Left ventricle myocardium superior (tissue), 1 donor: Measurements from ENCODE around the gene BRIP1. TPM values are rescaled to one million over a fixed set of nuclear protein-coding genes. Genes with fewer than 3 reads are reported as not detected.
"Not testable (repeated sequence)": the region's sequence is repeated elsewhere in the genome, so short reads cannot be mapped to it uniquely, and the experiment has no call there.

Source experiments
- ATAC-seq: fragments of 200-7000 bp; cut with Tn5 transposase; one replicate; pipeline ENCODE4 v1.9.1; 2020; ENCODE audit warnings: mild to moderate bottlenecking, moderate library complexity
- DNase-seq: peaks from one replicate; pipeline ENCODE4 v3.0.0-alpha.2; 2020
- intact Hi-C: fragments of 100-400 bp; cut with micrococcal nuclease; formaldehyde crosslinking; loops from one replicate; pipeline ENCODE4 v1.11.0; 2022
- total RNA-seq: library from RNA; stranded (reverse); fragmentation: NEBNext Ultra II Directional; extraction: Animal tissue kit (Norgen Biotek cat#: 25700); gene quantifications from one replicate; pipeline ENCODE4 v1.2.1, GENCODE V29; 2021
- donor health status: DM: no; HTN: yes; CAD: no; lungs with severe emphysema.

Gene BRIP1
- total RNA-seq, 1 donor from 2014 or later: 0.35 TPM

DNA sequence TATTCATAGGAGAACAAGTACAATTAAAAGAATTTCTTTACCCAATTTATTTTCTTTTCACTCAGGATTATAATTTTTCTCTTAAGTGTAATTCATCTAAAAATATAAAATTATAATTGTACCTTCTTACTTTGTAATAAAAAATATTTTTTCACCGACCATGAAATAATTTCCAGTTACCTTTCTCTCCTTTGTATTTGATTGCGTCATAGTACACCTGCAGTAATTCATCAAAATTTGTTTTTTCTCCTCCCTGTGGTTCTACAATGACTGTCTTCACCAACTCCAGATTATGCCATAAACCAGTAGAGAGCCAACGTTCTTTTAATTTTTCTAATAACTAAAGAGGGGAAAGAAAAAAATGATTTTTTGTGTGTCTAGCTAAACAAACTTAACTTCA lies 119.1 kb downstream of the BRIP1 start:
- ATAC-seq: no peak
- intact Hi-C loops: no loop called here
- DNase-seq: no peak

DNA sequence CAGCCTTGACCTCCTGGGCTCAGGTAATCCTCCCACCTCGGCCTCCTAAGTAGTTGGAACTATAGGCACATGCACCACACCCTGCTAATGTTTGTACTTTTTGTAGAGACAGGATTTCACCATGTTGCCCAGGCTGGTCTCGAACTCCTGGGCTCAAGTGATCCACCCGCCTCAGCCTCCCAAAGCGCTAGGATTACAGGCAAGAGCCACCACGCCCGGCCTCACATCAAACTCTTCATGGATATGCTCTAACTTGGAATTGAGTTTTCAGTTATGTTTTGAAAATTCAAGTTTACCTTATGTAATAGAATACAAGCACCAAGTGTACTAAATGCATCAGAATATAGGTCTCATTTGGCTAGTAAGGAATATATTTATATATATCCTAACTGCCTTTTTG lies 119.6 kb downstream of the BRIP1 start:
- no peak for ATAC-seq
- intact Hi-C loops: no loop called here

DNA sequence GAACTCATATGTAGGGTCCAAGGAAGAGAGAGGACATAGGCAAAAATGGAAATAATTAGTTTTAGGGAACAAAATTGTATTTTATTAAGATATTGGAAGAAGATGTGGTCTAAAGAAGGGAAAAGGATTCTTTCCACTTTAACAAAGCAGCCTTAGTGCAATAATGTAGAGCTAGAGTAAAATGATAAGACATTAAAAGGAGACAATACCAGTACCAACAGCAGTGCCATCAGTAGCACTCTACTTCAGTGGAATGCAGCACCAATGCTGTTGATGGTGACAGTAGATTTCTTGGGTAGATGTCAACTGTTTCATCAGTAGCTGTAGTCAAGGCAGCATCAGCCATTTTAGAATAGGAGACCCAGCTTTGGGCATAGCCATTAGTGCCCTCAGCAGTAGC lies 124.3 kb downstream of the BRIP1 start:
- intact Hi-C loops: no loop called here
- ATAC-seq (no peak), DNase-seq (no peak)

More for the DNA sequence above, 119.6 kb downstream of the BRIP1 start:
- DNase-seq: no peak

DNA sequence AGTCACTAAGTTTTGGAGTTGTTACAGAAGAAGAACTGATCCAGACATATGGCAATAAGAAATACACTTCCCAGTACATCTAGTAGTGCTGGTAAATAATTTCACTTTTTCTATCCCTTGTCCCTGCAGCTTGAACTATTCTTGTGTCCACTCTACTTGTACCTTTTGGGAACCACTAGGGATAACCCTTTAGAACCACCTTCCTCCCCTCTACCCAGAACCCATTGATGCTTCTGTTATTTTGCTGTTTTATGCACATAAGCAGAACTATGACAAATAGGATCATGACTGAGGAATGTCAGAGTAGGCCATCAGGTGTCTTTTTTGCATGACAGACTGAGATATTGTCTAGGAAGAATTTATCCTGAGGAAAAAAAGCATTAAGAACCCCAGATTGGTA lies 125.1 kb downstream of the BRIP1 start:
- ATAC-seq: no peak
- intact Hi-C loops: no loop called here

DNA sequence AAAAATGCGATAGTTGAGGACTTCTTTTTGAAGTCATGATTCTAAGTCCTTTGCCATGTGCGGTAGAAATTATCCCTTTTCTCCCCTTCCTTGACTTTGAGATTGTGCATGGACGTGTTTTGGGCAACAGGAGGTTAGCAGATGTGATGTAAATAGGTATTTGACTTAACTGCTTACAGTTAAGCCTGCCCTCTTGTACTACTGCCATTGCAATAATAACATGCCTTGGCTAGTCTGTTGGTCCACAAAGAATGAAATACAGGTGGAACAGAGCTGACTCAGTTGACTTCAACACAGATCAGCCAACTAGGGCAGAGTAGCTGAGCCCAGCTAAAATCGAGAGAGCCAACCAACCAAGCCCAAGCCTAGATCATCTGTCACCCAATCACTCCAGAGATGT lies 125.5 kb downstream of the BRIP1 start:
- intact Hi-C loops: no loop called here
- no peak for ATAC-seq

More for the DNA sequence above, 125.1 kb downstream of the BRIP1 start:
- DNase-seq: no peak

DNA sequence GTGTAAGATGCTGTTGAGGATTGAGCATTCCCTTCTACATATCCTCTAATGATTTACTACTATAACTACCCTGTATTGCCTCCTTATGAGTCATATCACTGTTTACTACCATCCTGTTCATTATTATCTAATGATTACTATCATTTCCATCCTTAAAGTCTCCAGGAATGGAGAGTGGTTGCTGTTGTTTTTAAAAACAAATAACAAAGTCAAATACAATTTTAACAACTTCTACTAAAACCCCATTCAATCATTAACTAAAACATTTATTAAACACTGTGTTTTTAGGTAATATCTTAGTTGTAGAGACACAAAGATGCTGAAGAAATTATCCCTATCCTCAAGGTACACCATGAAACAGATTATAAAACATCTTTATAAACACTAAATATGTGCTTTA lies 126.9 kb downstream of the BRIP1 start:
- ATAC-seq (no peak), DNase-seq (no peak)
- intact Hi-C loops: no loop called here

More for the DNA sequence above, 125.5 kb downstream of the BRIP1 start:
- no peak for DNase-seq

DNA sequence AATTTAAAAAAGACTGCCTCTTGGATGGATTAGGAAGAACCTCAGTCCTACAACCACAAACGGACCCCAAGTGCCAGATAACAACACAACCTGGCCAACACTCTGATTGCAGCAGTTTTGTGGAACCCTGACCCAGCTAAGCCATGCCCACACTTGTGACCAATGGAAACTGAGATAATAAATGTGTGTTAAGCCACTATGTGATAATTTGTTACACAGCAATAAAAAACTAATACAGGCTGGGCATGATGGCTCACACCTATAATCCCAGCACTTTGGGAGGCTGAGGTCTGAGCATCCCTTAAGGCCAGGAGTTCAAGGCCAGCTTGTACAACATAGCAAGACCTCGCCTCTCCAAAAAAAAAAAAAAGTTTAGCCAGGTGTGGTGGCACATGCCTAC lies 127.5 kb downstream of the BRIP1 start:
- intact Hi-C loops: no loop called here
- DNase-seq (no peak), ATAC-seq (no peak)

DNA sequence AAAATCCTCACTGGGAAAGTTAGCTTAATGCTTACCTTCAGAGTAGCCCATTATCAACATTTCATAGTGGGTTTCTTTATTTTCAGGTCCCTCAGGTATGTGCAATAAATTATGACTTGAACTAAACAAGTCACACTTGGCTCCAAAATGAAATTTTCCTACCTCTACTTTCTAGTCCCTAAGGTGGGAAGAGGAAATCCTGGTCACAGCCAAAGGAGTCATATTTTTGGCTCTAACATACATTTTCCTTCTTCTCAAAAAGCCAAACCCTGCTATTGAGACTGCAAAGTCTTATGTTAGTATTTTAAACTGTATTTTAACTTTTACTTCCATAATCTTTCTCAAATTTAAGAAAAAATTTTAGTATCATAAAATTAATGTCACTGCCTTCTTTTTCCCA lies 128.9 kb downstream of the BRIP1 start:
- no peak for DNase-seq
- intact Hi-C loops: no loop called here
- no peak for ATAC-seq

DNA sequence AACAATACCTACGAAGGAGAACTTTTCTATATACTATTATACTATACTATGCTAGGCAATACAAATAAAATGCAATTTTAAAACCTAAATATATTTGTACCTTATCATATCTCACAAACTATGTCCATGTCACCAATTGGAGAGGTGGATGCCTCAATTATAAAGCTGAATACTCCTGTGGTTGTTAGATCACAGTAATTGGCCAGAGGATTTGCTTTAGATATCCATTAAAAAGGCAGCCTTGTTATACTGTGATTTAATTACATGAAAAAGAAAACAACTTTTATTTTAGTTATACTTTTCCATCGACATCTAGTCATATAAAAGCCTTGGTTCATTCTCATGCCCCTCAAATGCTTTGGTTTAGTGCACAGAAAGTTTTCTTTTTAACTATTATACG lies 129.3 kb downstream of the BRIP1 start:
- no peak for DNase-seq
- no peak for ATAC-seq
- intact Hi-C loops: no loop called here

DNA sequence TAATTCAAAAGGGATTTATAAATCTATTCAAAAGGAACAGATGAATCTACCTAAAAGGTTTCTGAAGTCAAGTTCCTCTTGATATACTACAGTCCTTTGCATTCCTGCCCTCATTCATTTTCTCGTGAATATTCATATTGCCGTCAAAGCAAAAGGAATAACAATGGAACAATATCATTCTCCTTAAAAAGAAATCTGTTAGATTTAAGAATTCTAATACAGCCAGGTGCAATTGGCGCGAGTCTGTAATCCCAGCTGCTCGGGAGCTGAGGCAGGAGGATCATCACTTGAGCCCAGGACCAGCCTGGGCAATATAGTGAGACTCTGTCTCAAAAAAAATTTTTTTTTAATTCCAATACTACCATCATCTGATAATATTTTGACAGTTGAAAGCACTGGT lies 130.3 kb downstream of the BRIP1 start:
- intact Hi-C loops: no loop called here
- no peak for ATAC-seq

DNA sequence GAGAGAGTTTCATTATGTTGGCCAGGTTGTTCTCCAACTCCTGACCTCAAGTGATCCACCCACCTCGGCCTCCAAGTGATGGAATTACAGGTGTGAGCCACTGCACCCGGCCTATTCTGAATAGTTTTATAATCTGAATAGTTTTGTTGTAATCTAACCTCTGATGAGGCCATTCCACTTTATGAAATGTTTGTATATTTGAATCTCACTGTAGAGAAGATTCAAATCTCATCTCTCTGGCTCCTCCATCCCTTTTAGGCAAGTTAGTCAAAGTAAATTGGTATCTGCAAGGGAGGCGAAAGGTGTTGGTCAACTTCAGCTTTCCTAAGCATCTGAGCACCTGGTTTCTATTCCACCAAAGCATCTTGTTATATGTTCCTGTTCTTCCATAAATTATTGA lies 131.2 kb downstream of the BRIP1 start:
- intact Hi-C loops: no loop called here
- DNase-seq (no peak), ATAC-seq (no peak)

More for the DNA sequence above, 130.3 kb downstream of the BRIP1 start:
- DNase-seq: no peak

DNA sequence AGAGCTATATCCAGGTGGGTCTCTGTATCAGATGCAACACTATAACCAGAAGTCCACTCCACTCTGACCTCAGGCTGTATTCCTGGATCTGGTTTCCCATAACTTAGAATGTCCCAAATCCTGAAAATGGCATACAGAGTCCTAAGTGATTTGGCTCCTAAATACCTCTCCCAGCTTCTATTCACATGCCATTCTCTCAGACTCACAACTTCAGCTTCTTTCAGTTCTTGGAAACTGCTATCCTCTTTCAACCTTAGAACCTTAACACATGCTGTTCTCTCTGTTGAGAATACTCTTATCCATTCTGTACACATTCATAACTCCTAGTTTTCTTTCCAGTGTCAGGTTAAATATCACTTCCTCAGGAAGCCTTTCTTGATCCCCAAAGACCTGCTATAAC lies 132.0 kb downstream of the BRIP1 start:
- intact Hi-C loops: no loop called here
- DNase-seq: no peak
- no peak for ATAC-seq

DNA sequence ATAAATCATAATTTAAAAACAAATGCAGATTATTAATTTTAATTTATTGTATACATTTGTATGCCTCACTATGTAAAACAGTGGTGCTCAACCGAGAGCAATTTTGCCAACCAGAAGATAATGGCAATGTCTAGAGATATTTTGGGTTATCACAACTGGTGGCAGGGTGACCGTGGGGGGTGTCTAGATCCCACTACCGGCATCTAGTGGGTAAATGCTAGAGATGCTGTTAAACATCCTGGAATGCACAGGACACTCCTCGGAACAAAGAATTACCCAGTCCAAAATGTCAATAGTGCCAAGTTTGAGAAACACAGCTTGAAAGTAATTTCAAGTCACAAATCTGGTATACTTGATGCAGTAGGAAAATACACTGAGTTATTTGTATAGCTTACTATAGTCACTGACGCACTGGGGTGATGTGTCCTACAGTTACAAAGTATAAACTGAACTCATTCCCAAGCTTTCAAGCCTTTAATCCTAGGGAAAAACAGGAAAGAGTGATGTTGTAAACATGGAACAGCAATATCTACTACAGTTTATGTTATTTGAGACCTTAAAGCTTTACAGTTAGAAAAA lies 133.5 kb downstream of the BRIP1 start:
- intact Hi-C loops: no loop called here
- no peak for ATAC-seq
- DNase-seq: no peak

DNA sequence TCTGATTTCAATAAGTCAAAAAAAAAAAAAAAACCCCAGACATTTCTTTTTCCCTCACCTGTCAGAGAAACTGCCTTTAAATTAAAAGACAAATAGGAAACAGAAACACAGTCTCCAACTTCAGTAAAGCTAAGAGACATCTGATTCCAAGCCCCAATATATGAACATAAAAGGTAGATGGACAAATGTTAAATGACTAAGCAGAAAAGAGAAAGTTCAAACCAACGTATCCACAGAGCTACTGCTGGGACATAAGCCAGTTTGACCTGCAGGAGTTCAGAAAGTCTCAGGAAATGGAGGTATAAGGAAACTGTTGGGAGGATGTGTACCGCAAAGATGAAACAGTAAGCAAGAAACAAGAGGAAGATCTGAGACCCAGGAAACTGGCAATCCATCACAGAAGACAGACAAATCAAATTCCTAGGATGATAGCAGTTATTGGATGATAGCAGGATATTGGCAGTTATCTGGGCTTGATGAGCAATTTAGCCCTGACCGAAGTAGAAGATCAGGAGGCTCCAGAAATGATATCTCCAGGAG lies 135.0 kb downstream of the BRIP1 start:
- DNase-seq: no peak
- intact Hi-C loops: no loop called here
- no peak for ATAC-seq

DNA sequence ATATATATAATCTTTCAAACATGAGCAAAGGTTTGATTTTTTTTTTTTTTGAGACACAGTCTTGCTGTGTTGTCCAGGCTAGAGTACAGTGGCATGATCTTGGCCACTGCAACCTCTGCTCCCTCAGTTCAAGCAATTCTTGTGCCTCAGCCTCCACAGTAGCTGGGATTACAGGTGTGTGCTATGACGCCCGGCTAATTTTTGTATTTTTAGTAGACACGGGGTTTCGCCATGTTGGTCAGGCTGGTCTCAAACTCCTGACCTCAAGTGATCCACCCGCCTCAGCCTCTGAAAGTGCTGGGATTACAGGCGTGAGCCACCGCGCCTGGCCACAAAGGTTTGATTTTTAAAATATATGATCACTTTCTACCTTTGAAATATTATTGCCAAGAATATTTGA lies 135.5 kb downstream of the BRIP1 start:
- ATAC-seq, DNase-seq, intact Hi-C loops: not testable (repeated sequence)

DNA sequence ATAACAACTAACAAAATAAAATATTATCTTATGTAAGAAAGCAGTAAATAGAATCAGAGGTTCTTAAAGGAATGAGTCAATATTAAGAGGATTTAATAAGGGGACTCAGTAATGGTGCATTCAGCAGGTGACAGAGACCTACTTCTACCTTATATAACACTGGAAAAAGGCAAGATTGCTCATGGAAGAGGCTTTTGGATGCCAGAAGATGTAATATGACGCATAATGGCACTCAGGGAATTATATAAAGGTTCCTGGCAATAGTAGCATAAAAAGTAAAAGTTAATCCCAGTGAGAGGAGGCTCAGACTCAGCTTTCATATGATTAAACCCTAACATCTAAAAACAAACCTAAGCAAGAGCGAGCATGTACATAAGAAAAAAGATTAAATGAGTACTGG lies 136.4 kb downstream of the BRIP1 start:
- intact Hi-C loops: no loop called here
- ATAC-seq (no peak), DNase-seq (no peak)

DNA sequence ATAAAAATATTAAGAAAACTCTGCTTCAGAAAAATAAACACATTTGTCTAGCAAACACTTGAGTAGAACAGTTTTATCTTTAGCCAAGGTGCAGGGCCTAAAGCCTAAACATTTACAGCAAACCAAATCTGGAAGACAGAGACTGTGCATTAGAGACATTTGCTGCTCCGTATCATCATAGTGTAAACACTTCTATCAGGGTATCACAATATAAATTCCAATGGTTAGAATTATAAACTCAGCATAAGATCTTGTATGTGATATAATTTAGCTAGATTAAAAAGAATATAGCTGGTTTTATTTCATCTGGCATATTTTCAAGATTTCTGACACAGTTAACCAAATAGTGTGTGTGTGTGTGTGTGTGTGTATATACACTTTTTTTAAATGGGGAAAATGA lies 138.6 kb downstream of the BRIP1 start:
- ATAC-seq (no peak), DNase-seq (no peak)
- intact Hi-C loops: no loop called here

DNA sequence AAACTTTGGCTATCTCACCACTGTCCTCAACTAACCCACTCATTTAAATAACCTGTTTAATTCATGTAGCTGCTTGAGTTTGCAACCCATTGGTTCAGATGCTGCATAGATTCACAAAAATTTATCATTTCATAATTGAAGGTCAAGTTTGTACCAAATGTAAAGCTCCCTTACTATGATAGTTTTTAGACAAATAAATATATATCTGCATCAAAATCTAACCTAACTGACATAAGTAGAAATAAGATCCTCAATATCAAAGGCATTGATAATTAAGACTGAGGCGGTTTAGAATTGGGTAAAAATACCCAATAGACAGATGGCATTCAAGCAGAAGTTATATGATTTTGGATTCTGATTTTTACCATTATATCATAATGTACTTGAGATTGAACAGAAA lies 139.4 kb downstream of the BRIP1 start:
- ATAC-seq (no peak), DNase-seq (no peak)
- intact Hi-C loops: no loop called here

DNA sequence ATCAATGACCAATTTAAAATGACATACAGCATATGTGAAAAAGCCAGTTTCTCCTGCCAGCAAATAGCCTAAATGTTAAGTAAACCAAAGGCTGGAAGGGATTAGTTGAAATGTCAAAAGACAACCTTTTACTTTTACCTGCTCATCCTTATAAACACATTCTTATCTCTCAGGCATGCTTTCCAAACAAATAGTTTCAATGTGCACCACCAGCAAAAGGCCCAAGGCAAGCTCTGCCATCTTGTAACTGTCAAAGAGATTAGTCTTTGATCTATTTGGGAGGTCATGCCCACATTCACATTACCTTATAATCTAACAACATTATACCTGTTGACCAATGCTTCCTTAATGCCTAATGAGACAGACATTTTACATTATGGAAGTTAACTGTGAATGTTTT lies 140.1 kb downstream of the BRIP1 start:
- DNase-seq (no peak), ATAC-seq (no peak)
- intact Hi-C loops: no loop called here

DNA sequence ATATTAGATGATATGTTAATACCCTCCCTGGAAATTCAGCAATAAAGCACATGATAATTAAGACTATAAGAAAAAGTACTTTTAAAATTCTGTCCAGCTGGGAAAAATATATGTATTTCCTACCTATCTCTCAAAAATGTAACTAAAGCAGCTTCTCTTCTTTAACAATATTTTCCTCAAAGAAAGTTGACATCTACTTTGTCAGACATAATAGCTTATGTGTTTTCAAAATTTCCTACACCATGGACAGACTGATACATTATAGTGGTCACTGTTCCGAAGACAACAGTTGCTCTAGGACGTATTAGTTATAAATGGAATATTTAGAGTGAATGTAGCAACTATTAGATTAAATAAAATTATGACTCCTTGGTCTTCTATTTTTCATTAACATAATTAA lies 140.9 kb downstream of the BRIP1 start:
- ATAC-seq (no peak), DNase-seq (no peak)
- intact Hi-C loops: no loop called here

DNA sequence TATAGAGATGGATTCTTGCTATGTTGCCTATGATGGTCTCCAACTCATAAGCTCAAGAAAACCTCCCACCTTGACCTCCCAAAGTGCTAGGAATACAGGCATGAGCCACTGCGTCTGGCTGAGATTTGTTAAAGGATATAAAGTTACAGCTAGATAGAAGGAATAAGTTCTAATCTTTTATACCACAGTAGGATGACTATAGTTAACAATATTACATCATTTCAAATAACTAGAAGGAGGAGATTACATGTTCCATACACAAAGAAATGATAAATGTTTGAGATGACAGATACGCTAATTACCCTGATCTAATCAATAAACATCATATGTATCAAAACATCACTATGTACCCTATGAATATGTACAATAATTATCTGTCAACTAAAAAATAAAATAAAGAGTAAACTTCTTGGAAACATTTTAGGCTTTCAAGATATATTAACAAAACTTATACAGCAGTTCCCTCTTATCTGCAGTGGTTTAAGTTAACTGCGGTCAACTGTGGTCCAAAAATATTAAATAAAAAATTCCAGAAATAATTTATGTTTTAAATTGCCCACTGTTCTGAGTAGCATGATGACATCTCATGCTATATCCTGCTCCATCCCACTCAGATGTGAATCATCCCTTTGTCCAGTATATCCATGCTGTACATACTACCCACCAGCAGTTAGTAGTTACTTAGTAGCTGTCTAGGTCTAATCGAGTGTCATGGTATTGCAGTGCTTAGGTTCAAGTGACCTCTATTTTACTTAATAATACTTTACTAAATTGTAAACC lies 143.1 kb downstream of the BRIP1 start:
- intact Hi-C loops: no loop called here
- ATAC-seq (no peak), DNase-seq (no peak)
